HEK293T (cell line): ENCODE results near the gene FOXL2NB.

Experiments
- CTCF ChIA-PET: fragments of 350-600 bp; formaldehyde crosslinking; extraction: SDS; loops from one replicate; lab custom pipeline; 2021; ENCODE audit warnings: antibody characterized with exemption, inconsistent platforms; lab: Yijun Ruan, JAX
- POLR2A ChIA-PET: fragments of 350-600 bp; formaldehyde crosslinking; extraction: SDS; loops from one replicate; lab custom pipeline; 2020; ENCODE audit warnings: antibody characterized with exemption, inconsistent platforms; lab: Yijun Ruan, JAX
- DNase-seq: peaks from one replicate; pipeline ENCODE4 v3.0.0; 2012; ENCODE audit warnings: mixed read lengths; ENCODE audit errors: extremely low spot score
- ARNT ChIP-seq: fragments of 450-650 bp; IDR thresholded peaks from 2 replicates; pipeline ENCODE4 v1.6.1; 2017; ENCODE audit warnings: mild to moderate bottlenecking
- BHLHE40 ChIP-seq: fragments of 450-650 bp; IDR thresholded peaks from 2 replicates; pipeline ENCODE4 v1.6.1; 2016; ENCODE audit warnings: mild to moderate bottlenecking, moderate library complexity, borderline replicate concordance
- CTBP1 ChIP-seq: fragments of 450-650 bp; IDR thresholded peaks from 2 replicates; pipeline ENCODE4 v1.6.1; 2016; ENCODE audit warnings: borderline replicate concordance
- ELF4 ChIP-seq: fragments of 450-650 bp; IDR thresholded peaks from 2 replicates; pipeline ENCODE4 v1.6.1; 2017; ENCODE audit warnings: antibody characterized with exemption
- FOXA1 ChIP-seq: fragments of 450-650 bp; IDR thresholded peaks from 2 replicates; pipeline ENCODE4 v1.6.1; 2016; ENCODE audit warnings: mild to moderate bottlenecking
- FOXK2 ChIP-seq: fragments of 450-650 bp; IDR thresholded peaks from 2 replicates; pipeline ENCODE4 v1.6.1; 2016; ENCODE audit warnings: mild to moderate bottlenecking
- FOXM1 ChIP-seq: fragments of 450-650 bp; IDR thresholded peaks from 2 replicates; pipeline ENCODE4 v1.6.1; 2017; ENCODE audit warnings: mild to moderate bottlenecking, borderline replicate concordance
- HDGF ChIP-seq: fragments of 450-650 bp; IDR thresholded peaks from 2 replicates; pipeline ENCODE4 v1.6.1; 2017; ENCODE audit warnings: antibody characterized with exemption, borderline replicate concordance
- L3MBTL2 ChIP-seq: fragments of 450-650 bp; conservative IDR thresholded peaks from 2 replicates; pipeline ENCODE4 v1.6.1; 2016; ENCODE audit warnings: mild to moderate bottlenecking
- LEF1 ChIP-seq: fragments of 450-650 bp; IDR thresholded peaks from 2 replicates; pipeline ENCODE4 v1.6.1; 2017; ENCODE audit warnings: mild to moderate bottlenecking, borderline replicate concordance
- NFRKB ChIP-seq: fragments of 450-650 bp; IDR thresholded peaks from 2 replicates; pipeline ENCODE4 v1.6.1; 2016; ENCODE audit warnings: mild to moderate bottlenecking, moderate library complexity
- PKNOX1 ChIP-seq: fragments of 450-650 bp; IDR thresholded peaks from 2 replicates; pipeline ENCODE4 v1.6.1; 2016
- SP1 ChIP-seq: fragments of 450-650 bp; IDR thresholded peaks from 2 replicates; pipeline ENCODE4 v1.6.1; 2017
- SUZ12 ChIP-seq: fragments of 450-650 bp; IDR thresholded peaks from 2 replicates; pipeline ENCODE4 v1.6.1; 2016; ENCODE audit warnings: mild to moderate bottlenecking
- TARDBP ChIP-seq: fragments of 450-650 bp; IDR thresholded peaks from 2 replicates; pipeline ENCODE4 v1.6.1; 2016
- ZNF384 ChIP-seq: fragments of 450-650 bp; IDR thresholded peaks from 2 replicates; pipeline ENCODE4 v1.6.1; 2016

FOXL2NB gene

GRCh38 chr3:138914870-138915502 is 32.0 kb upstream of the FOXL2NB start:
- ChIA-PET POLR2A (interaction anchor here (0.7 to 2.0 kb wide), 12 partner anchors 16 to 440 kb away, joined by 3 to 17 read pairs (median 4); partner anchors contain the start of genes CEP70 and PIK3CB), CTCF (interaction anchor here (0.5 to 3.2 kb wide), 29 partner anchors 9 to 587 kb away, joined by 3 to 58 read pairs (median 6); partner anchors contain the start of genes CEP70 and PIK3CB)
- no peak for DNase-seq
- TF ChIP-seq TARDBP (no peak), ARNT (no peak), ZNF384 (no peak), L3MBTL2 (no peak)

GRCh38 chr3:138915503-138916498 is 31.2 kb upstream of the FOXL2NB start:
- TF ChIP-seq FOXM1 (no peak), FOXA1 (no peak), NFRKB (no peak), L3MBTL2 (no peak), TARDBP (no peak), SUZ12 (no peak), ARNT (no peak), HDGF (no peak), ELF4 (no peak), LEF1 (no peak), PKNOX1 (no peak), ZNF384 (no peak), CTBP1 (no peak), BHLHE40 (no peak), SP1 (no peak), FOXK2 (no peak)
- ChIA-PET CTCF (interaction anchor here (0.5 to 3.2 kb wide), 52 partner anchors 8 to 811 kb away, joined by 3 to 58 read pairs (median 4); partner anchors contain the start of genes CEP70, FOXL2NB and PIK3CB), POLR2A (interaction anchor here (0.6 to 2.0 kb wide), 15 partner anchors 17 to 441 kb away, joined by 3 to 17 read pairs (median 4); partner anchors contain the start of genes CEP70 and PIK3CB)
- peak; percentile 89 for DNase-seq

- TF ChIP-seq FOXA1: no peak
- no peak for TF ChIP-seq ELF4
- TF ChIP-seq HDGF: no peak
- no peak for TF ChIP-seq L3MBTL2
- no peak for TF ChIP-seq PKNOX1
- TF ChIP-seq SP1: no peak
- TF ChIP-seq FOXM1: no peak
- TF ChIP-seq ZNF384: no peak
- no peak for TF ChIP-seq ARNT
- no peak for TF ChIP-seq FOXK2
- TF ChIP-seq TARDBP: no peak
- no peak for TF ChIP-seq SUZ12
- TF ChIP-seq BHLHE40: no peak
- TF ChIP-seq LEF1: no peak
- TF ChIP-seq CTBP1: no peak
- no peak for TF ChIP-seq NFRKB
- ChIA-PET POLR2A (interaction anchor here (1.7 to 2.0 kb wide), 2 partner anchors 19 to 323 kb away, joined by 7 to 17 read pairs; partner anchors contain the start of gene CEP70), CTCF (interaction anchor here (0.6 to 3.2 kb wide), 20 partner anchors 10 to 812 kb away, joined by 3 to 58 read pairs (median 4); partner anchors contain the start of genes CEP70 and FOXL2NB)
- DNase-seq: no peak
Observed at GRCh38 chr3:138916824-138917223, 30.2 kb upstream of the FOXL2NB start.

- no peak for DNase-seq
- TF ChIP-seq ELF4 (no peak), LEF1 (no peak), CTBP1 (no peak), ARNT (no peak), NFRKB (no peak), TARDBP (no peak), FOXK2 (no peak), BHLHE40 (no peak), SP1 (no peak), HDGF (no peak), ZNF384 (no peak), L3MBTL2 (no peak), SUZ12 (no peak), PKNOX1 (no peak), FOXM1 (no peak), FOXA1 (no peak)
- ChIA-PET CTCF (no interaction called here), POLR2A (no interaction called here)
Observed at GRCh38 chr3:138919325-138919724, 27.7 kb upstream of the FOXL2NB start.
